GM12878 (cell line): ENCODE data around the gene SLC2A2. TPM values are rescaled to one million over a fixed set of nuclear protein-coding genes. Genes with fewer than 3 reads are reported as not detected.
A peak's percentile ranks its signal among the peaks of the same experiment; 100 is the strongest.

Experiments used
- ATAC-seq: fragments of 200-7000 bp; cut with Tn5 transposase; 3 replicates; pipeline ENCODE4 v1.9.1; 2020; ENCODE audit warnings: mild to moderate bottlenecking, moderate library complexity
- BruUV-seq: library from RNA; stranded (reverse); fragments of 400-500 nt; replicated peaks from 2 replicates; lab custom pipeline; 2021; lab: Mats Ljungman, UMichigan
- CTCF ChIA-PET: fragments of 300-600 bp; sonication (Branson Sonifier 250); formaldehyde crosslinking; extraction: SDS; loops from one replicate; lab custom pipeline; 2021; ENCODE audit warnings: inconsistent platforms; lab: Yijun Ruan, JAX
- POLR2A ChIA-PET: fragments of 350-600 bp; formaldehyde crosslinking; extraction: SDS; loops from one replicate; lab custom pipeline; 2021; ENCODE audit warnings: inconsistent platforms; lab: Charles Lee
- RAD21 ChIA-PET: fragments of 300-600 bp; sonication (Branson Sonifier 250); formaldehyde crosslinking; loops from one replicate; lab custom pipeline; 2023; ENCODE audit warnings: antibody characterized with exemption; ENCODE audit not compliant: unreplicated experiment; lab: Charles Lee
- SMC1A ChIA-PET: fragments of 300-600 bp; sonication (Branson Sonifier 250); formaldehyde crosslinking; loops from one replicate; lab custom pipeline; 2023; ENCODE audit not compliant: unreplicated experiment, uncharacterized antibody; lab: Charles Lee
- DNase-seq: peaks from one replicate; pipeline ENCODE4 v3.0.0-alpha.2; 2011; ENCODE audit warnings: low read depth, low spot score
- FAIRE-seq: peaks from 3 replicates; lab custom pipeline; 2011; peaks lifted over from hg19 to GRCh38; lab: Jason Lieb, UNC
- H2AFZ ChIP-seq: 2 replicates; pipeline ENCODE4 v1.6.0; 2011; ENCODE audit warnings: low read depth, low read length, control low read depth; ENCODE audit not compliant: control insufficient read depth
- H3K27ac ChIP-seq: 2 replicates; pipeline ENCODE4 v1.5.1; 2011; ENCODE audit warnings: control low read depth; ENCODE audit not compliant: control insufficient read depth, insufficient read depth
- H3K27me3 ChIP-seq, 2 experiments: replicated peaks in 1 of 2; 2 replicates each; pipeline versions ENCODE4 v1.6.0 to v1.6.1; 2011; ENCODE audit warnings: low read length in 1 of 2; ENCODE audit not compliant: control insufficient read depth in 2 of 2, insufficient read depth in 2 of 2
- H3K36me3 ChIP-seq, 2 experiments: 2 replicates each; pipeline ENCODE4 v1.5.1; 2011; ENCODE audit warnings: low read length in 1 of 2; ENCODE audit not compliant: control insufficient read depth in 2 of 2, insufficient read depth in 2 of 2
- H3K4me1 ChIP-seq: 2 replicates; pipeline ENCODE4 v1.6.1; 2011; ENCODE audit warnings: mild to moderate bottlenecking, low read length, moderate library complexity, mixed read lengths; ENCODE audit not compliant: control insufficient read depth, insufficient read depth
- H3K4me2 ChIP-seq: 2 replicates; pipeline ENCODE4 v1.6.0; 2011; ENCODE audit warnings: control low read depth; ENCODE audit not compliant: control insufficient read depth, insufficient read depth
- H3K4me3 ChIP-seq: fragments of 200-600 bp; sonication (generic); 2 replicates; pipeline ENCODE4 v1.5.1; 2016
- H3K79me2 ChIP-seq: 2 replicates; pipeline ENCODE4 v1.6.0; 2011; ENCODE audit warnings: low read length; ENCODE audit not compliant: control insufficient read depth, insufficient read depth
- H3K9ac ChIP-seq: 2 replicates; pipeline ENCODE4 v1.8.0; 2011; ENCODE audit warnings: low read length, control low read depth, mixed read lengths; ENCODE audit not compliant: control insufficient read depth, insufficient read depth
- H3K9me3 ChIP-seq: replicated peaks from 3 replicates; pipeline ENCODE4 v1.5.1; 2011; ENCODE audit warnings: mild to moderate bottlenecking, low read length; ENCODE audit not compliant: control insufficient read depth, insufficient read depth
- H4K20me1 ChIP-seq: 2 replicates; pipeline ENCODE4 v1.6.0; 2011; ENCODE audit not compliant: control insufficient read depth, insufficient read depth
- BCLAF1 ChIP-seq: fragments of 450-650 bp; IDR thresholded peaks from 2 replicates; pipeline ENCODE4 v1.6.1; 2017; ENCODE audit warnings: antibody characterized with exemption, mild to moderate bottlenecking, moderate library complexity
- CREB1 ChIP-seq: IDR thresholded peaks from 2 replicates; pipeline ENCODE4 v1.6.1; 2012; ENCODE audit warnings: low read depth, mild to moderate bottlenecking, inconsistent platforms
- CTCF ChIP-seq, 3 experiments: IDR thresholded peaks in 2 of 3; conservative IDR thresholded peaks in 1 of 3; 2 replicates each; pipeline ENCODE4 v1.5.1; 2011; ENCODE audit warnings: low read depth in 3 of 3, low read length in 3 of 3, mild to moderate bottlenecking in 3 of 3, control low read depth in 2 of 3, moderate library complexity in 2 of 3, inconsistent platforms in 1 of 3, mixed read lengths in 1 of 3; ENCODE audit not compliant: control insufficient read depth in 2 of 3, insufficient read depth in 1 of 3; ENCODE audit errors: extremely low read depth in 1 of 3
- E2F8 ChIP-seq: fragments of 450-650 bp; IDR thresholded peaks from 2 replicates; pipeline ENCODE4 v1.6.1; 2018; ENCODE audit warnings: mild to moderate bottlenecking, low read depth, moderate library complexity; ENCODE audit not compliant: partially characterized antibody
- HDAC2 ChIP-seq: fragments of 200-600 bp; sonication (generic); IDR thresholded peaks from 2 replicates; pipeline ENCODE4 v1.6.1; 2017
- IRF5 ChIP-seq: fragments of 450-650 bp; IDR thresholded peaks from 2 replicates; pipeline ENCODE4 v1.6.1; 2017; ENCODE audit warnings: borderline replicate concordance
- LARP7 ChIP-seq: fragments of 450-650 bp; IDR thresholded peaks from 2 replicates; pipeline ENCODE4 v1.6.1; 2017; ENCODE audit warnings: mild to moderate bottlenecking
- MTA3 ChIP-seq: IDR thresholded peaks from 2 replicates; pipeline ENCODE4 v1.6.1; 2012; ENCODE audit warnings: low read length, inconsistent platforms, borderline replicate concordance
- MYB ChIP-seq: fragments of 150-350 bp; IDR thresholded peaks from 2 replicates; pipeline ENCODE4 v1.6.1; 2014; ENCODE audit warnings: mild to moderate bottlenecking, low read depth, low read length, borderline replicate concordance
- NFIC ChIP-seq: IDR thresholded peaks from 2 replicates; pipeline ENCODE4 v1.6.1; 2012; ENCODE audit warnings: low read depth, mild to moderate bottlenecking, inconsistent platforms, low read length, moderate library complexity
- NR2C2 ChIP-seq: IDR thresholded peaks from 2 replicates; pipeline ENCODE4 v1.6.1; 2011; ENCODE audit warnings: borderline replicate concordance, low read depth; ENCODE audit not compliant: control insufficient read depth, insufficient read length
- NR2F1 ChIP-seq: fragments of 450-650 bp; conservative IDR thresholded peaks from 2 replicates; pipeline ENCODE4 v1.6.1; 2017; ENCODE audit warnings: mild to moderate bottlenecking
- WGBS: methylation state at CpG from one replicate; pipeline ENCODE4 v1.1.6; 2016; ENCODE audit warnings: low lambda C conversion rate; ENCODE audit not compliant: insufficient replicate concordance, insufficient coverage; ENCODE audit errors: missing lambda C conversion rate; 5-methylcytosine and 5-hydroxymethylcytosine counted together
- in situ Hi-C: fragments of 300-500 bp; cut with MboI; formaldehyde crosslinking; loops from 9 replicates; pipeline ENCODE4 v1.14.3; 2018; ENCODE audit warnings: mixed read lengths
- intact Hi-C: fragments of 100-400 bp; cut with micrococcal nuclease; formaldehyde crosslinking; loops from one replicate; pipeline ENCODE4 v1.14.2; 2022; ENCODE audit not compliant: unreplicated experiment
- polyA plus RNA-seq, 11 experiments: library from polyadenylated mRNA; depleted of rRNA in 4 of 11; unstranded in 6 of 11; stranded (reverse) in 5 of 11; fragments of >200 nt; fragmentation: Nextera tagmentation in 4 of 11; fragmentation: Illumina TruSeq in 1 of 11; extraction: Ambion mirVana in 4 of 11; extraction: Trizol in 1 of 11; gene quantifications; 1 replicate in 1 of 11; 2 replicates in 10 of 11; pipeline versions ENCODE4 v1.2.1 to v1.2.3, GENCODE V29; 2011 to 2016; ENCODE audit warnings: inconsistent platforms in 2 of 11, missing spikeins in 2 of 11, low read depth in 1 of 11
- total RNA-seq, 4 experiments: library from RNA; depleted of rRNA in 3 of 4; stranded (reverse); fragments of >200 nt in 3 of 4; fragmentation: Illumina TruSeq in 1 of 4; extraction: Trizol in 1 of 4; gene quantifications; 2 replicates each; pipeline versions ENCODE4 v1.2.1 to v1.2.3, GENCODE V29; 2013 to 2021

SLC2A2 gene
- total and polyA plus RNA-seq, 10 of the 15 experiments (the other 5 are each of a cell fraction or from before 2014, with no cell fraction given) = 0.04 to 0.10 (median 0.04) TPM; not detected in 7

GRCh38 chr3:170961616-170962400, 64.7 kb downstream of the SLC2A2 start:
- peak; percentile 62 for FAIRE-seq
- WGBS = 20% methylated on average over 4 of the region's 4 CpGs
- TF ChIP-seq E2F8 (no peak), HDAC2 (no peak), NR2C2 (no peak), NFIC (no peak), NR2F1 (no peak), IRF5 (no peak), BCLAF1 (no peak), CREB1 (no peak), CTCF (IDR thresholded peaks at IDR 0.05 in 2 of 3, conservative IDR thresholded peaks at IDR 0.05 in 1 of 3; ENCODE audit: control insufficient read depth in 2 of 3, extremely low read depth in 1 of 3, insufficient read depth in 1 of 3, low read depth in 3 of 3, low read length in 3 of 3) (peak; percentile 31 to 64 (median 43); a peak in 5 of 6 replicates), MYB (no peak), LARP7 (no peak), MTA3 (no peak)

More at GRCh38 chr3:170961616-170962400, 64.7 kb downstream of the SLC2A2 start:
- ChIA-PET SMC1A (interaction anchor here (0.6 to 7.0 kb wide), 20 partner anchors 9 to 871 kb away, joined by 3 to 63 read pairs (median 4); no protein-coding TSS in a partner anchor), CTCF (interaction anchor here (0.8 to 3.1 kb wide), 31 partner anchors 10 to 1516 kb away, joined by 3 to 32 read pairs (median 4); no protein-coding TSS in a partner anchor), POLR2A (interaction anchor here (0.5 kb wide), 1 partner anchor 620 kb away, joined by 3 read pairs; no protein-coding TSS in a partner anchor), RAD21 (interaction anchor here (0.7 to 6.5 kb wide), 18 partner anchors 15 to 1515 kb away, joined by 3 to 49 read pairs (median 4); no protein-coding TSS in a partner anchor)
- no peaks in the 10 kb centered on the region; a peak in 1 of 4 replicates for H3K27me3 ChIP-seq
- H3K4me2 ChIP-seq = no peak overlapping the region
- no TSS peak for BruUV-seq
- no peak overlapping the region for H3K27ac ChIP-seq
- in situ Hi-C loops = loop anchor here (5.0 kb wide), 1 partner anchor 605 kb away; no protein-coding TSS in a partner anchor
- DNase-seq (no peak), ATAC-seq (0 out of 3 replicates have a peak, but pooled peaks have one; percentile 30)
- no peaks in the 10 kb centered on the region for H3K9me3 ChIP-seq
- no peaks in the 10 kb centered on the region for H3K79me2 ChIP-seq
- intact Hi-C loops = loop anchor here (1.0 to 10.0 kb wide), 3 partner anchors 87 to 605 kb away; no protein-coding TSS in a partner anchor
- no peak overlapping the region for H3K9ac ChIP-seq
- H4K20me1 ChIP-seq = no peaks in the 10 kb centered on the region
- no peak overlapping the region for H3K4me3 ChIP-seq
- H3K36me3 ChIP-seq = no peaks in the 10 kb centered on the region
- no peaks in the 10 kb centered on the region for H3K4me1 ChIP-seq
- H2AFZ ChIP-seq = no peak overlapping the region
